WTC11 (cell line): ENCODE data around the gene GGNBP2. TPM values are rescaled to one million over a fixed set of nuclear protein-coding genes. Genes with fewer than 3 reads are reported as not detected.

ENCODE experiments used
- ATAC-seq: fragments of 200-7000 bp; cut with Tn5 transposase; 2 replicates; pipeline ENCODE4 v1.10.0; 2021; ENCODE audit warnings: mild to moderate bottlenecking, moderate library complexity
- CTCF ChIA-PET: fragments of 300-600 bp; sonication (Branson Sonifier 250); formaldehyde crosslinking; loops from one replicate; lab custom pipeline; 2021; ENCODE audit warnings: antibody characterized with exemption; lab: Charles Lee
- POLR2A ChIA-PET: fragments of 350-600 bp; sonication (Branson Sonifier 250); formaldehyde crosslinking; loops from one replicate; lab custom pipeline; 2021; ENCODE audit warnings: antibody characterized with exemption; lab: Charles Lee
- DNase-seq: peaks from one replicate; pipeline ENCODE4 v3.0.0; 2021; ENCODE audit warnings: low spot score
- H3K27ac Mint-ChIP-seq: 2 replicates; pipeline ENCODE4 v1.8.0; 2021; ENCODE audit warnings: mixed read lengths
- H3K27me3 Mint-ChIP-seq: 2 replicates; pipeline ENCODE4 v1.8.0; 2021; ENCODE audit warnings: low read depth, mild to moderate bottlenecking, moderate library complexity, mixed read lengths
- H3K36me3 Mint-ChIP-seq: 2 replicates; pipeline ENCODE4 v1.8.0; 2021; ENCODE audit warnings: mixed read lengths
- H3K4me1 Mint-ChIP-seq: 2 replicates; pipeline ENCODE4 v1.8.0; 2022; ENCODE audit warnings: mixed read lengths
- H3K4me3 Mint-ChIP-seq: 2 replicates; pipeline ENCODE4 v1.8.0; 2021; ENCODE audit warnings: mild to moderate bottlenecking, moderate library complexity, mixed read lengths
- H3K9me3 Mint-ChIP-seq: 2 replicates; pipeline ENCODE4 v1.8.0; 2021; ENCODE audit warnings: mixed read lengths
- FOXK1 ChIP-seq: sonication (generic); formaldehyde crosslinking; IDR thresholded peaks from 2 replicates; pipeline ENCODE4 v1.8.0; 2022; ENCODE audit warnings: mild to moderate bottlenecking, moderate library complexity, missing genetic modification reagents
- JAZF1 ChIP-seq: fragments of 250-450 bp; sonication (Bioruptor Pico); IDR thresholded peaks from 2 replicates; pipeline ENCODE4 v1.9.0; 2021; ENCODE audit warnings: moderate library complexity, mild to moderate bottlenecking, inconsistent platforms
- KAT7 ChIP-seq: sonication (generic); formaldehyde crosslinking; IDR thresholded peaks from 2 replicates; pipeline ENCODE4 v1.8.1; 2023; ENCODE audit warnings: missing genetic modification reagents, mild to moderate bottlenecking, borderline replicate concordance
- NR1H2 ChIP-seq: sonication (generic); formaldehyde crosslinking; IDR thresholded peaks from 2 replicates; pipeline ENCODE4 v1.9.0; 2021; ENCODE audit warnings: mild to moderate bottlenecking, moderate library complexity, missing genetic modification reagents
- NR3C1 ChIP-seq: sonication (generic); formaldehyde crosslinking; conservative IDR thresholded peaks from 2 replicates; pipeline ENCODE4 v1.8.1; 2023; ENCODE audit warnings: low read depth, mild to moderate bottlenecking, missing genetic modification reagents
- ZNF219 ChIP-seq: sonication (generic); formaldehyde crosslinking; IDR thresholded peaks from 2 replicates; pipeline ENCODE4 v1.8.0; 2023; ENCODE audit warnings: missing genetic modification reagents, mild to moderate bottlenecking, borderline replicate concordance
- ZNF423 ChIP-seq: fragments of 250-450 bp; sonication (Bioruptor Pico); IDR thresholded peaks from 2 replicates; pipeline ENCODE4 v2.1.2; 2022; ENCODE audit warnings: mild to moderate bottlenecking, moderate library complexity
- total RNA-seq: library from RNA; stranded (reverse); gene quantifications from 3 replicates; pipeline ENCODE4 v1.2.3, GENCODE V29; 2021
- TF ChIP-seq, protein P1 (sequence below): fragments of 200-600 bp; IDR thresholded peaks from 2 replicates; pipeline ENCODE4 v1.8.0; 2022; ENCODE audit warnings: antibody characterized with exemption
- TF ChIP-seq, protein P2 (sequence below): fragments of 250-450 bp; sonication (Bioruptor Pico); IDR thresholded peaks from 2 replicates; pipeline ENCODE4 v1.9.0; 2021; ENCODE audit warnings: moderate library complexity, mild to moderate bottlenecking, inconsistent platforms, borderline replicate concordance
- TF ChIP-seq, protein P3 (sequence below): sonication (generic); formaldehyde crosslinking; IDR thresholded peaks from 2 replicates; pipeline ENCODE4 v1.8.1; 2023; ENCODE audit warnings: mild to moderate bottlenecking, missing genetic modification reagents, moderate library complexity
- TF ChIP-seq, protein P4 (sequence below): sonication (generic); formaldehyde crosslinking; IDR thresholded peaks from 2 replicates; pipeline ENCODE4 v1.8.0; 2023; ENCODE audit warnings: missing genetic modification reagents, mild to moderate bottlenecking, borderline replicate concordance
- TF ChIP-seq, protein P5 (sequence below): sonication (generic); formaldehyde crosslinking; IDR thresholded peaks from 2 replicates; pipeline ENCODE4 v1.8.0; 2022; ENCODE audit warnings: mild to moderate bottlenecking, missing genetic modification reagents
- TF ChIP-seq, protein P6 (sequence below): sonication (generic); formaldehyde crosslinking; IDR thresholded peaks from 2 replicates; pipeline ENCODE4 v1.8.1; 2023; ENCODE audit warnings: mild to moderate bottlenecking, missing genetic modification reagents, borderline replicate concordance

GGNBP2 gene
- total RNA-seq, 1 experiment from 2014 or later, result 49.6 TPM

DNA sequence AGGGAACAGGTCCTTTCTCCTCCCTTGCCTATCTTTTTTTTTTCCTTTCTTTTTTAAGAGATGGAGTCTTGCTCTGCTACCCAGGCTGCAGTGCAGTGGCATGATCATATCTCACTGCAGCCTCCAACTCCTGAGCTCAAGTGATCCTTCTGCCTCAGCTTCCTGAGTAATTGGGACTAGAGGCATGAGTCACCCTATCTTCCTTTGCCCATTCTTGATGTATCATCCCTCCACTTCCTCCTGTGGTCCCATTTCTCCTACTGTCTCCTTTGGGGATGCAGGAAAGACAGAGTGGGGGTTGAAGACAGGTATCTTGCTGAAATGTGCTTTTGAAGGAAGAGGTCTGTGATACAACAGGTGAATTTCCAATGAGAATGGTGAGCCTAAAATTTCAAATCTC is 15.6 kb upstream of the GGNBP2 start (continued):
- no peak for TF ChIP-seq KAT7 (CRISPR knock-in tag)
- TF ChIP-seq, protein P1, sequence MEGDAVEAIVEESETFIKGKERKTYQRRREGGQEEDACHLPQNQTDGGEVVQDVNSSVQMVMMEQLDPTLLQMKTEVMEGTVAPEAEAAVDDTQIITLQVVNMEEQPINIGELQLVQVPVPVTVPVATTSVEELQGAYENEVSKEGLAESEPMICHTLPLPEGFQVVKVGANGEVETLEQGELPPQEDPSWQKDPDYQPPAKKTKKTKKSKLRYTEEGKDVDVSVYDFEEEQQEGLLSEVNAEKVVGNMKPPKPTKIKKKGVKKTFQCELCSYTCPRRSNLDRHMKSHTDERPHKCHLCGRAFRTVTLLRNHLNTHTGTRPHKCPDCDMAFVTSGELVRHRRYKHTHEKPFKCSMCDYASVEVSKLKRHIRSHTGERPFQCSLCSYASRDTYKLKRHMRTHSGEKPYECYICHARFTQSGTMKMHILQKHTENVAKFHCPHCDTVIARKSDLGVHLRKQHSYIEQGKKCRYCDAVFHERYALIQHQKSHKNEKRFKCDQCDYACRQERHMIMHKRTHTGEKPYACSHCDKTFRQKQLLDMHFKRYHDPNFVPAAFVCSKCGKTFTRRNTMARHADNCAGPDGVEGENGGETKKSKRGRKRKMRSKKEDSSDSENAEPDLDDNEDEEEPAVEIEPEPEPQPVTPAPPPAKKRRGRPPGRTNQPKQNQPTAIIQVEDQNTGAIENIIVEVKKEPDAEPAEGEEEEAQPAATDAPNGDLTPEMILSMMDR, result no peak
- TF ChIP-seq, protein P2, sequence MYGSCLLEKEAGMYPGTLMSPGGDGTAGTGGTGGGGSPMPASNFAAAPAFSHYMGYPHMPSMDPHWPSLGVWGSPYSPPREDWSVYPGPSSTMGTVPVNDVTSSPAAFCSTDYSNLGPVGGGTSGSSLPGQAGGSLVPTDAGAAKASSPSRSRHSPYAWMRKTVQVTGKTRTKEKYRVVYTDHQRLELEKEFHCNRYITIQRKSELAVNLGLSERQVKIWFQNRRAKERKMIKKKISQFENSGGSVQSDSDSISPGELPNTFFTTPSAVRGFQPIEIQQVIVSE (CRISPR knock-in tag), result no peak

DNA sequence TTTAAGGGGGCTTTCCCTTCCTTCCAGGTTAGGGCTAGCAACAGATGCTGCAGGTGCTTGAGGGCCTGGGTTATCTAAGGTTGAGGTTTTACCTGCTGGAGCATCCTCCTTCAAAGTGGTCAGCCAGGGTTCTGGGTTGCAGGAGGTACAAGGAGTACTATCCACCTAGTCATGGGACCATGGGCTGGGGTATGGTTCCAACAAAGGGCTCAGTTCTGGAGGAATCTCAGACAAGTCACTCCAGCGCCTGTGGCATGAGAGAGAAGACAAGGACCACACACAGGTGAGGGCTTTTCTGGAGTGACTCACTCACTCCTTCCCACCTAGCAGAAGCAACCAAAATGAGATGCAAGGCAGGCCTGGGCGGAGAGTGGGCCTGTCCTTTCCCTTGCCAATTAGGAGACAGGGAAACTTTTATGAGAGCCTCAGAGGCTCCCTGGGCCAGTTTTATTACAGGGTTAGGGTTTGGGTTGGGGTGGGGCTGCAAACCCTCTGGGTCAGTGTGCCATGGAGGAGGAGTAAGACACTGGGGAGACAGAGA is 12.2 kb upstream of the GGNBP2 start:
- peaks cover 13% of the 10 kb centered on the region for H3K4me1 Mint-ChIP-seq
- no peaks in the 10 kb centered on the region for H3K27me3 Mint-ChIP-seq
- H3K4me3 Mint-ChIP-seq, result peak overlapping the region; percentile 48
- peaks cover 48% of the 10 kb centered on the region for H3K36me3 Mint-ChIP-seq
- TF ChIP-seq NR3C1 (CRISPR knock-in tag), result no peak
- TF ChIP-seq, protein P3, sequence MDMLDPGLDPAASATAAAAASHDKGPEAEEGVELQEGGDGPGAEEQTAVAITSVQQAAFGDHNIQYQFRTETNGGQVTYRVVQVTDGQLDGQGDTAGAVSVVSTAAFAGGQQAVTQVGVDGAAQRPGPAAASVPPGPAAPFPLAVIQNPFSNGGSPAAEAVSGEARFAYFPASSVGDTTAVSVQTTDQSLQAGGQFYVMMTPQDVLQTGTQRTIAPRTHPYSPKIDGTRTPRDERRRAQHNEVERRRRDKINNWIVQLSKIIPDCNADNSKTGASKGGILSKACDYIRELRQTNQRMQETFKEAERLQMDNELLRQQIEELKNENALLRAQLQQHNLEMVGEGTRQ (CRISPR knock-in tag), result no peak
- no peaks in the 10 kb centered on the region for H3K9me3 Mint-ChIP-seq
- H3K27ac Mint-ChIP-seq, result no peak overlapping the region
- no peak for ATAC-seq
- ChIA-PET CTCF (no interaction called here), POLR2A (no interaction called here)
- DNase-seq, result no peak

DNA sequence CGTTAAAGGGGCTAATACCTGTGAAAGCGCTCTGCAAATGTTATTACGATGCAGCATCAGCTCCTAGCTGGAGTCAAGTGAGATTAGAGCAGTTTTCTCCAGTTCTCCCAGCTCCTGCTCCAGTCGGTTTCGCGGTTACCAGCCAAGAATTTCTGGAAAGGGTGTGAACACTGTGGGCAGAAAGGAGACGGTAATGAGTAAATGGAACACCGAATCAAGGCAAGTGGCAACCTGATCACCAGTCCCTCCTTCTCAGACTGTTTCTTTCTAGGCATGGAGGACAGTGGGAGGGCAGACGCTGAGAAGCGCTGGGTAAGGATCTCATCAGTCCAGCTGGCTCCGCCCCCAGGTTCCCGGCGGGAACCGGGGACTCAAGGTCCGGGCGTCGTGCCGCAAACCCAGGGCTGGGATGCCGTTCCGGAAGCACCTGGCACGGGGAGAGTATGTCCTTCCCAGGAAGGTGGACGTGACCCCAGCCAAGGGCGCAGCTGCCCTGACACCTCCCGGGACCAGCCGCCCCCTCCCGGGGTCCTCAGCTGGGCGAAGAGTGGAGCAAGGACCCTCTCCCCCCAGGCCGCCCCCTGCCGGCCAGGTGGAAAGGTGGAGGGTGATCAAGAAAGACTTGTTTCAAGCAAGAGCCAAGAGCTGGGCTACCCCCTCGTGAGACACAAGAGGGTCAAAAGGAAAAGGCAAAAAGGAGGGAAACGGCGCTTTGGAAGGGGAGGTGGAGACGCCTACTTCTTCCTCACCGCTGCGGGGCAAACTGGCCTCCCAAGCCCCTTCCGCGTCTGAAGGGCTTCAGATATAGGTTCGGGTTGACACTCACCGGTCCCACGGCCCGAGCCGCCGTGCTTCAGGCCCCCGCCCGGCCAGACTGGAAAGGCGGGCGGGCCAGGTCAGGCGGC is 10.5 kb upstream of the GGNBP2 start:
- CTCF ChIA-PET, result interaction anchor here (0.5 to 3.0 kb wide), 19 partner anchors 10 to 726 kb away, joined by 3 to 40 read pairs (median 4); partner anchors contain the start of genes GGNBP2, TAF15 and ZNHIT3
- Mint-ChIP-seq H3K4me1 (peaks cover 13% of the 10 kb centered on the region), H3K27ac (peak overlapping the region; percentile 92), H3K27me3 (no peaks in the 10 kb centered on the region), H3K4me3 (peak overlapping the region; percentile 95), H3K36me3 (peaks cover 45% of the 10 kb centered on the region), H3K9me3 (no peaks in the 10 kb centered on the region)
- DNase-seq (peak; percentile 75), ATAC-seq (peak; percentile 60)
- POLR2A ChIA-PET, result interaction anchor here (0.7 to 2.7 kb wide), 5 partner anchors 10 to 69 kb away, joined by 3 to 37 read pairs (median 5); partner anchors contain the start of genes DHRS11 and GGNBP2
- TF ChIP-seq, protein P4, sequence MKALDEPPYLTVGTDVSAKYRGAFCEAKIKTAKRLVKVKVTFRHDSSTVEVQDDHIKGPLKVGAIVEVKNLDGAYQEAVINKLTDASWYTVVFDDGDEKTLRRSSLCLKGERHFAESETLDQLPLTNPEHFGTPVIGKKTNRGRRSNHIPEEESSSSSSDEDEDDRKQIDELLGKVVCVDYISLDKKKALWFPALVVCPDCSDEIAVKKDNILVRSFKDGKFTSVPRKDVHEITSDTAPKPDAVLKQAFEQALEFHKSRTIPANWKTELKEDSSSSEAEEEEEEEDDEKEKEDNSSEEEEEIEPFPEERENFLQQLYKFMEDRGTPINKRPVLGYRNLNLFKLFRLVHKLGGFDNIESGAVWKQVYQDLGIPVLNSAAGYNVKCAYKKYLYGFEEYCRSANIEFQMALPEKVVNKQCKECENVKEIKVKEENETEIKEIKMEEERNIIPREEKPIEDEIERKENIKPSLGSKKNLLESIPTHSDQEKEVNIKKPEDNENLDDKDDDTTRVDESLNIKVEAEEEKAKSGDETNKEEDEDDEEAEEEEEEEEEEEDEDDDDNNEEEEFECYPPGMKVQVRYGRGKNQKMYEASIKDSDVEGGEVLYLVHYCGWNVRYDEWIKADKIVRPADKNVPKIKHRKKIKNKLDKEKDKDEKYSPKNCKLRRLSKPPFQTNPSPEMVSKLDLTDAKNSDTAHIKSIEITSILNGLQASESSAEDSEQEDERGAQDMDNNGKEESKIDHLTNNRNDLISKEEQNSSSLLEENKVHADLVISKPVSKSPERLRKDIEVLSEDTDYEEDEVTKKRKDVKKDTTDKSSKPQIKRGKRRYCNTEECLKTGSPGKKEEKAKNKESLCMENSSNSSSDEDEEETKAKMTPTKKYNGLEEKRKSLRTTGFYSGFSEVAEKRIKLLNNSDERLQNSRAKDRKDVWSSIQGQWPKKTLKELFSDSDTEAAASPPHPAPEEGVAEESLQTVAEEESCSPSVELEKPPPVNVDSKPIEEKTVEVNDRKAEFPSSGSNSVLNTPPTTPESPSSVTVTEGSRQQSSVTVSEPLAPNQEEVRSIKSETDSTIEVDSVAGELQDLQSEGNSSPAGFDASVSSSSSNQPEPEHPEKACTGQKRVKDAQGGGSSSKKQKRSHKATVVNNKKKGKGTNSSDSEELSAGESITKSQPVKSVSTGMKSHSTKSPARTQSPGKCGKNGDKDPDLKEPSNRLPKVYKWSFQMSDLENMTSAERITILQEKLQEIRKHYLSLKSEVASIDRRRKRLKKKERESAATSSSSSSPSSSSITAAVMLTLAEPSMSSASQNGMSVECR (CRISPR knock-in tag), result 0 out of 2 replicates have a peak, but pooled peaks have one; percentile 24
- TF ChIP-seq ZNF423 (CRISPR knock-in tag), result 0 out of 2 replicates have a peak, but pooled peaks have one; percentile 6
- TF ChIP-seq, protein P5, sequence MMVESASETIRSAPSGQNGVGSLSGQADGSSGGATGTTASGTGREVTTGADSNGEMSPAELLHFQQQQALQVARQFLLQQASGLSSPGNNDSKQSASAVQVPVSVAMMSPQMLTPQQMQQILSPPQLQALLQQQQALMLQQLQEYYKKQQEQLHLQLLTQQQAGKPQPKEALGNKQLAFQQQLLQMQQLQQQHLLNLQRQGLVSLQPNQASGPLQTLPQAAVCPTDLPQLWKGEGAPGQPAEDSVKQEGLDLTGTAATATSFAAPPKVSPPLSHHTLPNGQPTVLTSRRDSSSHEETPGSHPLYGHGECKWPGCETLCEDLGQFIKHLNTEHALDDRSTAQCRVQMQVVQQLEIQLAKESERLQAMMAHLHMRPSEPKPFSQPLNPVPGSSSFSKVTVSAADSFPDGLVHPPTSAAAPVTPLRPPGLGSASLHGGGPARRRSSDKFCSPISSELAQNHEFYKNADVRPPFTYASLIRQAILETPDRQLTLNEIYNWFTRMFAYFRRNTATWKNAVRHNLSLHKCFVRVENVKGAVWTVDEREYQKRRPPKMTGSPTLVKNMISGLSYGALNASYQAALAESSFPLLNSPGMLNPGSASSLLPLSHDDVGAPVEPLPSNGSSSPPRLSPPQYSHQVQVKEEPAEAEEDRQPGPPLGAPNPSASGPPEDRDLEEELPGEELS, result no peak
- 0 out of 2 replicates have a peak, but pooled peaks have one; percentile 37 for TF ChIP-seq NR1H2 (CRISPR knock-in tag)
- peak; percentile 65; the same call in 1 of the 2 replicates for TF ChIP-seq ZNF219 (CRISPR knock-in tag)
- TF ChIP-seq FOXK1 (CRISPR knock-in tag), result no peak
- TF ChIP-seq, protein P6, sequence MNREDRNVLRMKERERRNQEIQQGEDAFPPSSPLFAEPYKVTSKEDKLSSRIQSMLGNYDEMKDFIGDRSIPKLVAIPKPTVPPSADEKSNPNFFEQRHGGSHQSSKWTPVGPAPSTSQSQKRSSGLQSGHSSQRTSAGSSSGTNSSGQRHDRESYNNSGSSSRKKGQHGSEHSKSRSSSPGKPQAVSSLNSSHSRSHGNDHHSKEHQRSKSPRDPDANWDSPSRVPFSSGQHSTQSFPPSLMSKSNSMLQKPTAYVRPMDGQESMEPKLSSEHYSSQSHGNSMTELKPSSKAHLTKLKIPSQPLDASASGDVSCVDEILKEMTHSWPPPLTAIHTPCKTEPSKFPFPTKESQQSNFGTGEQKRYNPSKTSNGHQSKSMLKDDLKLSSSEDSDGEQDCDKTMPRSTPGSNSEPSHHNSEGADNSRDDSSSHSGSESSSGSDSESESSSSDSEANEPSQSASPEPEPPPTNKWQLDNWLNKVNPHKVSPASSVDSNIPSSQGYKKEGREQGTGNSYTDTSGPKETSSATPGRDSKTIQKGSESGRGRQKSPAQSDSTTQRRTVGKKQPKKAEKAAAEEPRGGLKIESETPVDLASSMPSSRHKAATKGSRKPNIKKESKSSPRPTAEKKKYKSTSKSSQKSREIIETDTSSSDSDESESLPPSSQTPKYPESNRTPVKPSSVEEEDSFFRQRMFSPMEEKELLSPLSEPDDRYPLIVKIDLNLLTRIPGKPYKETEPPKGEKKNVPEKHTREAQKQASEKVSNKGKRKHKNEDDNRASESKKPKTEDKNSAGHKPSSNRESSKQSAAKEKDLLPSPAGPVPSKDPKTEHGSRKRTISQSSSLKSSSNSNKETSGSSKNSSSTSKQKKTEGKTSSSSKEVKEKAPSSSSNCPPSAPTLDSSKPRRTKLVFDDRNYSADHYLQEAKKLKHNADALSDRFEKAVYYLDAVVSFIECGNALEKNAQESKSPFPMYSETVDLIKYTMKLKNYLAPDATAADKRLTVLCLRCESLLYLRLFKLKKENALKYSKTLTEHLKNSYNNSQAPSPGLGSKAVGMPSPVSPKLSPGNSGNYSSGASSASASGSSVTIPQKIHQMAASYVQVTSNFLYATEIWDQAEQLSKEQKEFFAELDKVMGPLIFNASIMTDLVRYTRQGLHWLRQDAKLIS, result no peak
- TF ChIP-seq, protein P2 (CRISPR knock-in tag), result no peak
- no peak for TF ChIP-seq JAZF1 (CRISPR knock-in tag)
